Measurements from ENCODE around the gene SCFD1.
"Not testable (repeated sequence)": the region's sequence is repeated elsewhere in the genome, so short reads cannot be mapped to it uniquely, and the experiment has no call there.

The SCFD1 gene

GRCh38 chr14:30621940-30622830 lies at the start of gene SCFD1:
SCFD1 (plus strand) TSS chr14:30622319; CDS start chr14:30622339, 20 bp downstream.
- peak; percentile 63 to 69 for DNase-seq (ENCODE audit: low read depth in 2 of 2)

- no peak for DNase-seq (ENCODE audit: low read depth in 2 of 2)
Observed at GRCh38 chr14:30572771-30573170, 49.3 kb upstream of the SCFD1 start.

GRCh38 chr14:30573226-30573814 lies 48.8 kb upstream of the SCFD1 start:
- DNase-seq (ENCODE audit: low read depth in 2 of 2) = no peak

GRCh38 chr14:30573966-30574365 lies 48.2 kb upstream of the SCFD1 start:
- DNase-seq (ENCODE audit: low read depth in 2 of 2) = no peak

GRCh38 chr14:30574777-30575176 lies 47.3 kb upstream of the SCFD1 start:
- not testable (repeated sequence) for DNase-seq (ENCODE audit: low read depth in 2 of 2)

- not testable (repeated sequence) for DNase-seq (ENCODE audit: low read depth in 2 of 2)
Observed at GRCh38 chr14:30576333-30576732, 45.8 kb upstream of the SCFD1 start.

GRCh38 chr14:30580616-30581282 lies 41.4 kb upstream of the SCFD1 start:
- DNase-seq (ENCODE audit: low read depth in 2 of 2) = no peak

- DNase-seq (ENCODE audit: low read depth in 2 of 2) = no peak
Observed at GRCh38 chr14:30581283-30581625, 40.9 kb upstream of the SCFD1 start.

- DNase-seq (ENCODE audit: low read depth in 2 of 2) = no peak
Observed at GRCh38 chr14:30582376-30582775, 39.7 kb upstream of the SCFD1 start.

GRCh38 chr14:30584058-30584630 lies 38.0 kb upstream of the SCFD1 start:
- no peak for DNase-seq (ENCODE audit: low read depth in 2 of 2)

- no peak for DNase-seq (ENCODE audit: low read depth in 2 of 2)
Observed at GRCh38 chr14:30585204-30585603, 36.9 kb upstream of the SCFD1 start.

GRCh38 chr14:30587141-30587540 lies 35.0 kb upstream of the SCFD1 start:
- DNase-seq (ENCODE audit: low read depth in 2 of 2) = no peak

GRCh38 chr14:30588873-30589272 lies 33.2 kb upstream of the SCFD1 start:
- no peak for DNase-seq (ENCODE audit: low read depth in 2 of 2)

GRCh38 chr14:30596935-30597334 lies 25.2 kb upstream of the SCFD1 start:
- no peak for DNase-seq (ENCODE audit: low read depth in 2 of 2)

- no peak for DNase-seq (ENCODE audit: low read depth in 2 of 2)
Observed at GRCh38 chr14:30597504-30597903, 24.6 kb upstream of the SCFD1 start.

GRCh38 chr14:30600922-30601918 lies 20.9 kb upstream of the SCFD1 start:
- DNase-seq (ENCODE audit: low read depth in 2 of 2) = no peak

GRCh38 chr14:30603402-30603801 lies 18.7 kb upstream of the SCFD1 start:
- no peak for DNase-seq (ENCODE audit: low read depth in 2 of 2)

- not testable (repeated sequence) for DNase-seq (ENCODE audit: low read depth in 2 of 2)
Observed at GRCh38 chr14:30604696-30605095, 17.4 kb upstream of the SCFD1 start.

GRCh38 chr14:30607156-30607780 lies 14.9 kb upstream of the SCFD1 start:
- no peak for DNase-seq (ENCODE audit: low read depth in 2 of 2)

- DNase-seq (ENCODE audit: low read depth in 2 of 2) = no peak
Observed at GRCh38 chr14:30608533-30609006, 13.5 kb upstream of the SCFD1 start.

Data from fibroblast of skin of left biceps (primary cell).